C4-2B (cell line): ENCODE measurements around the gene AICDA.
"Not testable (repeated sequence)": the region's sequence is repeated elsewhere in the genome, so short reads cannot be mapped to it uniquely, and the experiment has no call there.

Source experiments
- H3K27ac ChIP-seq: fragments of 450-650 bp; 2 replicates; pipeline ENCODE4 v1.5.1; 2017
- CTCF ChIP-seq: fragments of 450-650 bp; conservative IDR thresholded peaks from 2 replicates; pipeline ENCODE4 v1.5.1; 2017; ENCODE audit warnings: mild to moderate bottlenecking
- ZFX ChIP-seq: fragments of 450-650 bp; IDR thresholded peaks from 2 replicates; pipeline ENCODE4 v1.6.1; 2017

The AICDA gene

DNA sequence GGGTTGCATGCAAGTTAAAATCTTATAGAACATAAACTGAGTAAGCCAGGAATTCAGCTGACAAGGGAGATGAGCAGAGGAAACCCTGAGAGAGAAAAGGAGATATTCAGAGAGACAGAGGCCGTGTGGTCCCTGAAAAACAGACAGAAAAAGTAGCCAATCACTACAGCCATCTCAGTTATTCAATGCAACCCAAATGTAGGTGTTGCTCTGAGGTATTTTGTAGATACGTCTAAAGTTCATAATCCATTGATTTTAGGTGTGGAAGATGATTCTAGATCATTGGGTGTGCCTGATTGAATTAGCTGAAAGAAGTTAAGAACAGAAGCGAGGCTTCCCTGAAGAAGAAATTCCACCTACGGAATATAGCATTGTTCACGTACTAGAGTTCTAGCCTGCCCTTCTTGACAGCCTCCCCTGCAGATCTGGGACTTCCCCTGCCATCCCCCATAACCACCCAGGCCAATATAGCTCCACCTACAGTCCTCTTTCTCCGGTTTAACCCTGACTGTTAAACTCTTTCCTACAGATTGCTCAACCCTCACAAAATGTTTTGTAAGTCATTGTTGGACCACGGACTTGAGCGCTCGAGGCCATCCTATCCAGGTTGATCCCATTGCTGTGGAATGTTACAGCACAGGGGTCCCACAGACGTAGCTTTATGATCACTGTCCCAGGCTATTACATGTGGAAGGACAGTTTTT, 21.7 kb downstream of the AICDA start:
- H3K27ac ChIP-seq: no peak overlapping the region
- TF ChIP-seq ZFX (no peak), CTCF (no peak)

DNA sequence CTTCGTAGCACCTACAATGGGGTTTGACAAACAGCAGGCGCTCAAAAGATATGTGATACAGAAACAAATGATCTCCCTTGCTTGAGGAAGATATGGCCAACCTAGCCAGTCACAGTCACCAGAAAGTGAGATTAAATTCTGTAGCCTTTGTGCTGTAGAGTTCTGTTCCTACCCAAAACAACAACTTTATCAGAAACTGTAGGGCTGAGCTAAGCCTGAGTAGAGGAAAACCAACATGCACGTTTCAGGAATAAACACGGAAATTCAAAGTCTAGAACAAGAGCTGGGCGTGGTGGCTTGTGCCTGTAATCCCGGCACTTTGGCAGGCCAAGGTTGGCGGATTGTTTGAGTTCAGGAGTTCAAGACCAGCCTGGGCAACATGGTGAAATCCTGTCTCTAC, 23.0 kb downstream of the AICDA start:
- no peak overlapping the region for H3K27ac ChIP-seq
- TF ChIP-seq CTCF (no peak), ZFX (no peak)

GRCh38 chr12:8584478-8584877, 28.2 kb downstream of the AICDA start:
- not testable (repeated sequence) for H3K27ac ChIP-seq
- TF ChIP-seq CTCF: peak; percentile 23; the same call in 1 of the 2 replicates

- no peak overlapping the region for H3K27ac ChIP-seq
- no peak for TF ChIP-seq ZFX
- TF ChIP-seq CTCF: no peak
Measured at GRCh38 chr12:8584004-8584403, 28.7 kb downstream of the AICDA start.

DNA sequence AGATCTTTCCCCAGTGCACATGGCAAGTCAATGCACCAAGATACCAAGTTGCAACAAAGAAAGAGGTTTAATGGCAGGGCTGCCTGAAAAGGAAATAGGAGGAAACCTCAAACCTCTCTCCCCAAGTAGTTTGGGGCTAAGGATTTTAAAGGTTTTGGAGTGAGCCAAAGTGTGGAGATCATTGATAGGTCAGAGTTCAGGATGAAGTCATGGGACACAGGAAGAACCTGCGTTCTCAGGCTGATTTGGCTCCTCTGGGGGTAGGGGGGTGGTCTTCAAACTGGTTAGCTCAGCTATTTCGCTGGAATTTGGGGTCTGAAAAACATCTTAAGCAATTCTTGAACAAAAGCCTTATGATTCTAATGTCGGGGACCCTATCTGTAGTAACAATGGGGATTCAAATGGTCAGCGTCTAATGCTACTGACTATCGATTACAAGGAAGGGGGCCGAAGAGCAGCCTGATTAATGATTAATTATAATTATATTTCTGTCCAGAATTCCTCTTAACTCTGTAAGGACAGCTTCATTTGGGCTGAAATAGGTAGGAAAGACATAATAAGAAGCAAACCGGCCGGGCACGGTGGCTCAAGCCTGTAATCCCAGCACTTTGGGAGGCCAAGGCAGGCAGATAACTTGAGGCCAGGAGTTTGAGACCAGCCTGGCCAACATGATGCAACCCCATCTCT, 31.4 kb downstream of the AICDA start:
- no peak overlapping the region for H3K27ac ChIP-seq

DNA sequence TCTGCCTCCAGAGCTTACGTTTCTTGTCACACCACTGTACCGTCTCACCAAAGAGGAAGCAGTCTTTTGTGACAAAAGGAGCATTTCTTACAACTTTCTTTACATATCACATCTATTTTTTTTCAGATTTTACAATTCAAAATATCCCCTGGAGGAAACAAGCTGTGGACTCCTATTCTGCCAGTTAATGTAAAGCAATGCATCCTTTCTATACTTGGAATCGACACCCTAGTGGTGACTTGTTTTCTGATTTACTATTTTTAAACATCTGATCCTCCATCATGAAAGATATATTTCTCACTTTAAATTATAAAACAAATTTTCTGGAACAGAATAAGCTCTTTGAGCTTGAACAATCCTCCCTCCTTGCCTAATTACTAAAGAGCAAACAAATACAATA, 34.8 kb downstream of the AICDA start:
- TF ChIP-seq ZFX (no peak), CTCF (no peak)

More for the DNA sequence above, 31.4 kb downstream of the AICDA start:
- no peak for TF ChIP-seq CTCF
- TF ChIP-seq ZFX: no peak

DNA sequence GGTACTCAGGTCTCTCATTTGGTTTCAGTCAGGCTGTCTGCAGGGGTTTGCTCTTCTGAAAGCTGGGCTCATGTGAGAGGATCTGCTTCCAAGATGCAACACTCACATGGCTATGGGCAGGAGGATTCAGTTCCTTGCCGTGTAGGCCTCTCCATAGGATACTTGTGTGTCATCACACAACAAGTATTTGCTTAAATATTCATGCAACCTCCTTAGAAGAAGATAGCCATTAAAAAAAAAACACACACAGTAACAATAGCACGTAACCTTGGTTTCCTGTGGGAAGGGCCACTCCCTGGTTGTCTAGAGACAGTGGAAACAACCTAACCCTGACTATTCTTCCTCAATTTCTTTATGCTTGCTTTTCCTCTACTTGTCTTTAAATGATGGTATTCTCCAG, 40.2 kb downstream of the AICDA start:
- H3K27ac ChIP-seq: no peak overlapping the region
- TF ChIP-seq CTCF: no peak
- no peak for TF ChIP-seq ZFX

More for the DNA sequence above, 34.8 kb downstream of the AICDA start:
- no peak overlapping the region for H3K27ac ChIP-seq
